Activated T-helper 9 cell treated with anti-CD3 and anti-CD28 coated beads, Interleukin-2, amount 50 U/mL, for 16 hours (primary cell): ENCODE results near the gene CPB2.

ENCODE experiments used
- DNase-seq: peaks from one replicate; pipeline ENCODE4 v3.0.0-alpha.2; 2020; ENCODE audit warnings: low read depth

The CPB2 gene

GRCh38 chr13:46050771-46051170 lies 54.1 kb downstream of the CPB2 start:
- no peak for DNase-seq

- DNase-seq = no peak
These were observed 59.4 kb downstream of the CPB2 start for GRCh38 chr13:46045424-46045823.

- DNase-seq = no peak
These were observed 61.2 kb downstream of the CPB2 start for GRCh38 chr13:46043647-46044046.

- no peak for DNase-seq
These were observed 63.4 kb downstream of the CPB2 start for GRCh38 chr13:46041419-46041839.

- no peak for DNase-seq
These were observed 64.1 kb downstream of the CPB2 start for GRCh38 chr13:46040763-46041162.

GRCh38 chr13:46039411-46040182 lies 65.2 kb downstream of the CPB2 start:
- DNase-seq = no peak

GRCh38 chr13:46038296-46038695 lies 66.5 kb downstream of the CPB2 start:
- DNase-seq = no peak

GRCh38 chr13:46035066-46035465 lies 69.8 kb downstream of the CPB2 start:
- DNase-seq = no peak

GRCh38 chr13:46032341-46032740 lies 72.5 kb downstream of the CPB2 start:
- DNase-seq = no peak

- DNase-seq = no peak
These were observed 73.1 kb downstream of the CPB2 start for GRCh38 chr13:46031581-46032263.

- no peak for DNase-seq
These were observed 79.7 kb downstream of the CPB2 start for GRCh38 chr13:46025157-46025556.

GRCh38 chr13:46022481-46022880 lies 82.4 kb downstream of the CPB2 start:
- DNase-seq = no peak

GRCh38 chr13:46016216-46016615 lies 88.6 kb downstream of the CPB2 start:
- no peak for DNase-seq

GRCh38 chr13:46015366-46015765 lies 89.5 kb downstream of the CPB2 start:
- DNase-seq = no peak

GRCh38 chr13:46012404-46012803 lies 92.4 kb downstream of the CPB2 start:
- DNase-seq = no peak

- DNase-seq = no peak
These were observed 94.7 kb downstream of the CPB2 start for GRCh38 chr13:46010148-46010547.

- DNase-seq = no peak
These were observed 96.2 kb downstream of the CPB2 start for GRCh38 chr13:46008631-46009030.

GRCh38 chr13:46006688-46007452 lies 98.0 kb downstream of the CPB2 start:
- DNase-seq = no peak

GRCh38 chr13:46004491-46004890 lies 100.3 kb downstream of the CPB2 start:
- no peak for DNase-seq
